ENCODE results near the gene EHD1. TPM values are rescaled to one million over a fixed set of nuclear protein-coding genes. Genes with fewer than 3 reads are reported as not detected.

EHD1 gene
- total and polyA plus RNA-seq, 2 of the 8 experiments (the other 6 are each of a cell fraction or from before 2014, with no cell fraction given), result 31.5 to 42.9 TPM

GRCh38 chr11:64810271-64810890 lies 68.0 kb downstream of the EHD1 start, which contains the start of gene MEN1:
Gene MEN1 (minus strand): TSS chr11:64810551. CDS start chr11:64810109, 442 bp downstream.
- Histone ChIP-seq H4K5ac (ENCODE audit: insufficient read length, low read depth, low read length) (no peak within 1 kb of the TSS), H4K8ac (ENCODE audit: extremely low read depth, insufficient read depth, low read length) (peak within 1 kb of the TSS; percentile 39; the same call in 1 of the 2 replicates), H2BK5ac (ENCODE audit: low read depth, low read length) (no peak within 1 kb of the TSS; the same call in 1 of the 2 replicates), H2AFZ (ENCODE audit: low read length) (peak within 1 kb of the TSS; percentile 87), H2BK20ac (ENCODE audit: low read length) (no peak within 1 kb of the TSS), H3K27ac (ENCODE audit: low read depth, low read length) (no peak within 1 kb of the TSS; the same call in 1 of the 2 replicates), H3K14ac (ENCODE audit: insufficient read length) (no peak within 1 kb of the TSS), H3K18ac (ENCODE audit: extremely low read depth, low read length) (no peak within 1 kb of the TSS), H3K36me3 (ENCODE audit: control insufficient read depth in 2 of 4, insufficient read depth in 4 of 4, low read length in 3 of 4) (peaks cover 2 to 10% (median 6%) of the 10 kb centered on the region in 4 experiments; a peak in 5 of 8 replicates), H3K27me3 (replicated peaks in 1 of 4; ENCODE audit: control insufficient read depth in 3 of 4, extremely low read depth in 1 of 4, insufficient read depth in 3 of 4, low read length in 3 of 4) (no peaks in the 10 kb centered on the region), H3K4me3 (ENCODE audit: extremely low read depth in 1 of 4, insufficient read depth in 2 of 4, low read depth in 3 of 4, low read length in 4 of 4) (peak within 1 kb of the TSS; percentile 64 to 93 (median 81)), H2BK12ac (ENCODE audit: low read depth, low read length) (no peak within 1 kb of the TSS), H3K79me1 (ENCODE audit: low read depth, low read length) (peaks cover 2% of the 10 kb centered on the region), H3K4me2 (ENCODE audit: insufficient read depth in 1 of 2, low read depth in 2 of 2, low read length in 2 of 2) (peak within 1 kb of the TSS; percentile 91 to 94), H3K9ac (replicated peaks in 1 of 4; ENCODE audit: extremely low read depth in 1 of 4, low read depth in 3 of 4, low read length in 3 of 4) (peak within 1 kb of the TSS in 2 of 4 experiments; percentile 38 to 51; a peak in 4 of 7 replicates), H2BK120ac (replicated peaks; ENCODE audit: low read depth, low read length) (no peak within 1 kb of the TSS), H3K56ac (replicated peaks; ENCODE audit: insufficient read length, low read depth, low read length) (no peak within 1 kb of the TSS), H3K23ac (ENCODE audit: insufficient read length) (no peak within 1 kb of the TSS), H2BK15ac (ENCODE audit: low read length) (no peak within 1 kb of the TSS), H3K4me1 (replicated peaks in 1 of 4; ENCODE audit: control insufficient read depth in 3 of 4, insufficient read depth in 4 of 4, low read length in 3 of 4) (peaks cover 0 to 7% (median 2%) of the 10 kb centered on the region in 4 experiments; a peak in 5 of 7 replicates), H3K9me3 (ENCODE audit: insufficient read depth in 2 of 2, low read depth in 1 of 2, low read length in 1 of 2) (no peaks in the 10 kb centered on the region), H4K20me1 (replicated peaks in 1 of 2; ENCODE audit: control insufficient read depth in 1 of 2, insufficient read depth in 2 of 2, low read length in 2 of 2) (peaks cover 0 to 7% of the 10 kb centered on the region in 2 experiments), H3K4ac (replicated peaks; ENCODE audit: insufficient read length, low read depth, low read length) (no peak within 1 kb of the TSS), H3K23me2 (ENCODE audit: low read depth, low read length) (peaks cover 8% of the 10 kb centered on the region; the same call in 1 of the 2 replicates), H3K79me2 (ENCODE audit: control insufficient read depth in 1 of 2, insufficient read depth in 2 of 2, low read length in 2 of 2) (no peaks in the 10 kb centered on the region; a peak in 1 of 4 replicates), H4K91ac (replicated peaks; ENCODE audit: insufficient read length, low read length) (peak within 1 kb of the TSS; percentile 65), H2AK5ac (ENCODE audit: low read depth, low read length) (no peak within 1 kb of the TSS)
- WGBS, 2 experiments (ENCODE audit: extremely low coverage in 1 of 2, insufficient coverage in 1 of 2, insufficient read length in 1 of 2, insufficient replicate concordance in 2 of 2, low coverage in 1 of 2, low lambda C conversion rate in 2 of 2, missing lambda C conversion rate in 1 of 2), result 2% methylated on average over 42 of the region's 46 CpGs; no CpG with 5 or more reads in 1 of the 2 experiments
- peak; percentile 81 for FAIRE-seq
- POLR2A ChIA-PET (ENCODE audit: partially characterized antibody), result interaction anchor here (0.6 to 2.6 kb wide), 16 partner anchors 9 to 307 kb away, joined by 3 to 13 read pairs (median 4); partner anchors contain the start of genes BATF2, CDC42BPG, PPP2R5B and SF1
- DNase-seq (ENCODE audit: low read depth in 1 of 2, low spot score in 2 of 2), result peak; percentile 85 to 92
- CTCF ChIA-PET (ENCODE audit: partially characterized antibody), result interaction anchor here (0.6 to 4.0 kb wide), 9 partner anchors 21 to 382 kb away, joined by 3 to 24 read pairs (median 4); partner anchors contain the start of genes ARL2 and CDC42BPG
- TF ChIP-seq SIX5 (IDR thresholded peaks at IDR 0.05; ENCODE audit: low read depth, low read length) (peak; percentile 60), SUZ12 (IDR thresholded peaks at IDR 0.05; ENCODE audit: low read length) (no peak), TBP (IDR thresholded peaks at IDR 0.05; ENCODE audit: low read depth, low read length) (peak; percentile 39; the same call in 1 of the 2 replicates), TAF1 (IDR thresholded peaks at IDR 0.05; ENCODE audit: low read depth, low read length) (peak; percentile 60; the same call in 1 of the 2 replicates), POLR2A (IDR thresholded peaks at IDR 0.05; ENCODE audit: control extremely low read depth in 1 of 2, low read depth in 2 of 2, low read length in 2 of 2) (0 out of 3 replicates have a peak, but pooled peaks of 1 of the 2 experiments have one; percentile 21), CHD2 (IDR thresholded peaks at IDR 0.05; ENCODE audit: low read length) (0 out of 2 replicates have a peak, but pooled peaks have one; percentile 17), USF2 (IDR thresholded peaks at IDR 0.05; ENCODE audit: low read length) (no peak), RFX5 (IDR thresholded peaks at IDR 0.05; ENCODE audit: borderline replicate concordance, low read depth, low read length) (no peak), SAP30 (IDR thresholded peaks at IDR 0.05; ENCODE audit: insufficient read depth, insufficient replicate concordance, low read length) (peak; percentile 28), TAF7 (optimal IDR thresholded peaks at IDR 0.05; ENCODE audit: borderline replicate concordance, low read depth, low read length) (peak; percentile 7), KDM5A (IDR thresholded peaks at IDR 0.05; ENCODE audit: low read length) (0 out of 2 replicates have a peak, but pooled peaks have one; percentile 26)
